Stimulated activated naive B cell treated with anti-CD40 and anti-IgM and Interleukin-4, amounts not matched to agents 10 μg/mL and 1 μg/mL and 100 μg/mL, for 72 hours (primary cell): ENCODE results near the gene COQ5.

ENCODE experiments used
- ATAC-seq, 2 donors: fragments of 150-1000 bp; cut with Tn5 transposase; replicated peaks; 2 replicates each; pipeline ENCODE4 v1.10.0; 2021; ENCODE audit warnings: moderate library complexity in 1 of 2
- DNase-seq: peaks from one replicate; pipeline ENCODE4 v3.0.0; 2021
- H3K27ac Mint-ChIP-seq: one replicate; pipeline ENCODE4 v1.8.0; 2022; ENCODE audit warnings: mild to moderate bottlenecking, mixed read lengths
- H3K27me3 Mint-ChIP-seq, 2 donors: one replicate each; pipeline ENCODE4 v1.8.0; 2022; ENCODE audit warnings: mixed read lengths in 2 of 2
- H3K36me3 Mint-ChIP-seq, 2 donors: one replicate each; pipeline ENCODE4 v1.8.0; 2022; ENCODE audit warnings: mixed read lengths in 2 of 2, mild to moderate bottlenecking in 1 of 2
- H3K4me1 Mint-ChIP-seq, 2 donors: one replicate each; pipeline ENCODE4 v1.8.0; 2022; ENCODE audit warnings: mixed read lengths in 2 of 2, mild to moderate bottlenecking in 1 of 2
- H3K4me3 Mint-ChIP-seq, 2 donors: one replicate each; pipeline ENCODE4 v1.8.0; 2022; ENCODE audit warnings: mild to moderate bottlenecking in 2 of 2, mixed read lengths in 2 of 2, moderate library complexity in 1 of 2
- H3K9me3 Mint-ChIP-seq, 2 donors: one replicate each; pipeline ENCODE4 v1.8.0; 2022; ENCODE audit warnings: mixed read lengths in 2 of 2, mild to moderate bottlenecking in 1 of 2

The COQ5 gene

GRCh38 chr12:120481022-120481767 lies 47.8 kb downstream of the COQ5 start:
- no peaks in the 10 kb centered on the region for H3K27me3 Mint-ChIP-seq
- peaks cover 0 to 5% of the 10 kb centered on the region in 2 donors for H3K4me1 Mint-ChIP-seq
- ATAC-seq, result no peak
- H3K36me3 Mint-ChIP-seq, result peaks cover 2 to 4% of the 10 kb centered on the region in 2 donors
- no peak overlapping the region for H3K27ac Mint-ChIP-seq
- H3K4me3 Mint-ChIP-seq, result no peak overlapping the region
- H3K9me3 Mint-ChIP-seq, result no peaks in the 10 kb centered on the region
- no peak for DNase-seq

- H3K4me3 Mint-ChIP-seq, result no peak overlapping the region
- H3K27ac Mint-ChIP-seq, result no peak overlapping the region
Measured at GRCh38 chr12:120480211-120480610, 48.7 kb downstream of the COQ5 start.

GRCh38 chr12:120479458-120479857 lies 49.5 kb downstream of the COQ5 start:
- ATAC-seq, result no peak
- H3K4me3 Mint-ChIP-seq, result no peak overlapping the region
- peaks cover 4 to 8% of the 10 kb centered on the region in 2 donors for H3K4me1 Mint-ChIP-seq
- no peaks in the 10 kb centered on the region for H3K27me3 Mint-ChIP-seq
- no peak for DNase-seq
- H3K36me3 Mint-ChIP-seq, result peaks cover 2 to 4% of the 10 kb centered on the region in 2 donors
- no peaks in the 10 kb centered on the region for H3K9me3 Mint-ChIP-seq
- no peak overlapping the region for H3K27ac Mint-ChIP-seq

More at GRCh38 chr12:120480211-120480610, 48.7 kb downstream of the COQ5 start:
- ATAC-seq (no peak), DNase-seq (no peak)
- Mint-ChIP-seq H3K9me3 (no peaks in the 10 kb centered on the region), H3K36me3 (peaks cover 2 to 4% of the 10 kb centered on the region in 2 donors), H3K4me1 (peaks cover 0 to 5% of the 10 kb centered on the region in 2 donors), H3K27me3 (no peaks in the 10 kb centered on the region)

GRCh38 chr12:120475643-120476042 lies 53.3 kb downstream of the COQ5 start:
- no peak overlapping the region for H3K27ac Mint-ChIP-seq

GRCh38 chr12:120474616-120474960 lies 54.4 kb downstream of the COQ5 start:
- DNase-seq (peak; percentile 8), ATAC-seq (peak in 1 of 2 donors; percentile 33)
- peaks cover 0 to 2% of the 10 kb centered on the region in 2 donors for H3K36me3 Mint-ChIP-seq
- peaks cover 10 to 23% of the 10 kb centered on the region in 2 donors for H3K4me1 Mint-ChIP-seq
- H3K9me3 Mint-ChIP-seq, result no peaks in the 10 kb centered on the region
- H3K27ac Mint-ChIP-seq, result no peak overlapping the region
- no peaks in the 10 kb centered on the region for H3K27me3 Mint-ChIP-seq
- no peak overlapping the region for H3K4me3 Mint-ChIP-seq

More at GRCh38 chr12:120475643-120476042, 53.3 kb downstream of the COQ5 start:
- H3K4me1 Mint-ChIP-seq, result peaks cover 6 to 13% of the 10 kb centered on the region in 2 donors
- DNase-seq (no peak), ATAC-seq (no peak)
- no peak overlapping the region for H3K4me3 Mint-ChIP-seq
- no peaks in the 10 kb centered on the region for H3K9me3 Mint-ChIP-seq
- H3K36me3 Mint-ChIP-seq, result no peaks in the 10 kb centered on the region
- H3K27me3 Mint-ChIP-seq, result no peaks in the 10 kb centered on the region

- no peak overlapping the region for H3K4me3 Mint-ChIP-seq
- H3K36me3 Mint-ChIP-seq, result peaks cover 0 to 2% of the 10 kb centered on the region in 2 donors
- H3K27ac Mint-ChIP-seq, result peak overlapping the region; percentile 88
- H3K4me1 Mint-ChIP-seq, result peaks cover 10 to 23% of the 10 kb centered on the region in 2 donors
- ATAC-seq (no peak), DNase-seq (no peak)
- no peaks in the 10 kb centered on the region for H3K9me3 Mint-ChIP-seq
- H3K27me3 Mint-ChIP-seq, result no peaks in the 10 kb centered on the region
Measured at GRCh38 chr12:120473807-120474615, 54.9 kb downstream of the COQ5 start.

GRCh38 chr12:120472521-120472920 lies 56.4 kb downstream of the COQ5 start:
- no peaks in the 10 kb centered on the region for H3K9me3 Mint-ChIP-seq
- no peaks in the 10 kb centered on the region for H3K27me3 Mint-ChIP-seq
- no peak overlapping the region for H3K27ac Mint-ChIP-seq
- DNase-seq (no peak), ATAC-seq (no peak)
- no peak overlapping the region for H3K4me3 Mint-ChIP-seq
- peaks cover under 1 to 10% of the 10 kb centered on the region in 2 donors for H3K36me3 Mint-ChIP-seq
- peaks cover 11 to 34% of the 10 kb centered on the region in 2 donors for H3K4me1 Mint-ChIP-seq

GRCh38 chr12:120470150-120470784 lies 58.7 kb downstream of the COQ5 start:
- H3K36me3 Mint-ChIP-seq, result peaks cover 12 to 18% of the 10 kb centered on the region in 2 donors
- DNase-seq (no peak), ATAC-seq (peak; percentile 33)
- H3K4me3 Mint-ChIP-seq, result peak overlapping the region; percentile 94 to 98
- no peaks in the 10 kb centered on the region for H3K9me3 Mint-ChIP-seq
- no peaks in the 10 kb centered on the region for H3K27me3 Mint-ChIP-seq
- H3K27ac Mint-ChIP-seq, result peak overlapping the region; percentile 96
- H3K4me1 Mint-ChIP-seq, result peaks cover 20 to 56% of the 10 kb centered on the region in 2 donors

- Mint-ChIP-seq H3K4me3 (peak within 1 kb of the TSS; percentile 94 to 98), H3K27ac (peak within 1 kb of the TSS; percentile 96), H3K4me1 (peaks cover 18 to 55% of the 10 kb centered on the region in 2 donors), H3K9me3 (no peaks in the 10 kb centered on the region), H3K36me3 (peaks cover 15 to 21% of the 10 kb centered on the region in 2 donors), H3K27me3 (no peaks in the 10 kb centered on the region)
- DNase-seq (peak; percentile 95), ATAC-seq (peak; percentile 92 to 93)
Measured at GRCh38 chr12:120469450-120470149, 59.4 kb downstream of the COQ5 start, which contains the start of gene SRSF9. TSS of gene SRSF9 (minus strand) at chr12:120469748. CDS start at chr12:120469609, 139 bp downstream.

- H3K36me3 Mint-ChIP-seq, result peaks cover 20 to 26% of the 10 kb centered on the region in 2 donors
- no peaks in the 10 kb centered on the region for H3K9me3 Mint-ChIP-seq
- H3K4me3 Mint-ChIP-seq, result peak overlapping the region; percentile 94 to 98
- ATAC-seq (peak; percentile 51 to 62), DNase-seq (no peak)
- H3K4me1 Mint-ChIP-seq, result peaks cover 18 to 52% of the 10 kb centered on the region in 2 donors
- no peaks in the 10 kb centered on the region for H3K27me3 Mint-ChIP-seq
- H3K27ac Mint-ChIP-seq, result peak overlapping the region; percentile 96
Measured at GRCh38 chr12:120468821-120469449, 60.0 kb downstream of the COQ5 start.

GRCh38 chr12:120468325-120468820 lies 60.6 kb downstream of the COQ5 start:
- Mint-ChIP-seq H3K9me3 (no peaks in the 10 kb centered on the region), H3K36me3 (peaks cover 23 to 32% of the 10 kb centered on the region in 2 donors), H3K4me1 (peaks cover 15 to 50% of the 10 kb centered on the region in 2 donors), H3K27me3 (no peaks in the 10 kb centered on the region), H3K4me3 (peak overlapping the region; percentile 94 to 98), H3K27ac (peak overlapping the region; percentile 96)
- DNase-seq (peak; percentile 29), ATAC-seq (peak; percentile 12 to 26)

- DNase-seq (no peak), ATAC-seq (no peak)
- Mint-ChIP-seq H3K27ac (peak overlapping the region; percentile 65), H3K4me1 (peaks cover 15 to 50% of the 10 kb centered on the region in 2 donors), H3K9me3 (no peaks in the 10 kb centered on the region), H3K36me3 (peaks cover 26 to 41% of the 10 kb centered on the region in 2 donors), H3K4me3 (peak overlapping the region; percentile 94 to 98), H3K27me3 (no peaks in the 10 kb centered on the region)
Measured at GRCh38 chr12:120467439-120467838, 61.5 kb downstream of the COQ5 start.
